DMS153 (cell line): ENCODE results near the gene PLXDC1.
A peak's percentile ranks its signal among the peaks of the same experiment; 100 is the strongest.
"Not testable (repeated sequence)": the region's sequence is repeated elsewhere in the genome, so short reads cannot be mapped to it uniquely, and the experiment has no call there.

ENCODE experiments used
- DNase-seq: peaks from one replicate; lab custom pipeline; 2025; lab: John Stamatoyannopoulos, UW

The PLXDC1 gene

GRCh38 chr17:39062846-39063680 is 88.4 kb downstream of the PLXDC1 start:
- no peak for DNase-seq

GRCh38 chr17:39058524-39058923 is 92.9 kb downstream of the PLXDC1 start:
- DNase-seq: no peak

GRCh38 chr17:39057701-39058206 is 93.7 kb downstream of the PLXDC1 start:
- DNase-seq: no peak

GRCh38 chr17:39054111-39054645 is 97.3 kb downstream of the PLXDC1 start:
- DNase-seq: no peak

GRCh38 chr17:39052423-39052822 is 99.0 kb downstream of the PLXDC1 start:
- not testable (repeated sequence) for DNase-seq

GRCh38 chr17:39051001-39051585 is 100.3 kb downstream of the PLXDC1 start:
- DNase-seq: no peak

- DNase-seq: no peak
Observed at GRCh38 chr17:39045948-39046679, 105.3 kb downstream of the PLXDC1 start.

- DNase-seq: no peak
Observed at GRCh38 chr17:39036009-39036408, 115.4 kb downstream of the PLXDC1 start.

GRCh38 chr17:39035578-39035977 is 115.9 kb downstream of the PLXDC1 start:
- DNase-seq: not testable (repeated sequence)

GRCh38 chr17:39028690-39029089 is 122.7 kb downstream of the PLXDC1 start:
- DNase-seq: no peak

GRCh38 chr17:39027455-39028035 is 123.9 kb downstream of the PLXDC1 start:
- DNase-seq: no peak

- peak; percentile 39 for DNase-seq
Observed at GRCh38 chr17:39026980-39027451, 124.4 kb downstream of the PLXDC1 start.

- DNase-seq: not testable (repeated sequence)
Observed at GRCh38 chr17:39026346-39026745, 125.1 kb downstream of the PLXDC1 start.

GRCh38 chr17:39022924-39023323 is 128.5 kb downstream of the PLXDC1 start:
- no peak for DNase-seq

GRCh38 chr17:39020037-39020436 is 131.4 kb downstream of the PLXDC1 start:
- DNase-seq: not testable (repeated sequence)

- no peak for DNase-seq
Observed at GRCh38 chr17:39018267-39019134, 132.9 kb downstream of the PLXDC1 start.

GRCh38 chr17:39016193-39017153 is 135.0 kb downstream of the PLXDC1 start:
- DNase-seq: no peak

GRCh38 chr17:39015546-39015935 is 135.9 kb downstream of the PLXDC1 start:
- DNase-seq: no peak

GRCh38 chr17:39014795-39015545 is 136.5 kb downstream of the PLXDC1 start:
- no peak for DNase-seq
